Tibial artery (tissue), 4 donors: ENCODE results near the gene PIGM.

Experiments used
- DNase-seq, 2 donors: peaks; one replicate each; pipeline ENCODE4 v3.0.0-alpha.2; 2019
- H3K27ac ChIP-seq, 2 donors: fragments of 200-600 bp; sonication (generic) in 1 of 2; 1 replicate in 1 of 2; 2 replicates in 1 of 2; pipeline ENCODE4 v1.5.1; 2018 to 2019; ENCODE audit warnings: mild to moderate bottlenecking in 1 of 2
- H3K27me3 ChIP-seq, 2 donors: fragments of 200-600 bp; sonication (generic) in 1 of 2; one replicate each; pipeline versions ENCODE4 v1.5.1 to v1.6.0; 2016 to 2019
- H3K36me3 ChIP-seq, 3 donors: fragments of 200-600 bp; sonication (generic) in 2 of 3; one replicate each; pipeline ENCODE4 v1.5.1; 2016 to 2019; ENCODE audit warnings: mild to moderate bottlenecking in 2 of 3
- H3K4me1 ChIP-seq, 4 donors: fragments of 200-600 bp; sonication (generic) in 2 of 4; 1 replicate in 3 of 4; 2 replicates in 1 of 4; pipeline ENCODE4 v1.5.1; 2016 to 2019
- H3K4me3 ChIP-seq, 2 donors: fragments of 200-600 bp; sonication (generic) in 1 of 2; 1 replicate in 1 of 2; 2 replicates in 1 of 2; pipeline ENCODE4 v1.5.1; 2018 to 2019; ENCODE audit warnings: mild to moderate bottlenecking in 2 of 2
- H3K9me3 ChIP-seq, 3 donors: fragments of 200-600 bp; sonication (generic) in 1 of 3; one replicate each; pipeline ENCODE4 v1.5.1; 2016 to 2019
- CTCF ChIP-seq, 2 experiments: fragments of 200-600 bp in 1 of 2; fragments of 450-650 bp in 1 of 2; IDR thresholded peaks; one replicate each; pipeline ENCODE4 v1.5.1; 2017 to 2019; ENCODE audit warnings: antibody characterized with exemption in 2 of 2, mild to moderate bottlenecking in 1 of 2, moderate library complexity in 1 of 2
- intact Hi-C: fragments of 100-400 bp; cut with DNase I; formaldehyde crosslinking; loops from one replicate; pipeline ENCODE4 v1.15.0; 2023; ENCODE audit warnings: low total_unique reads

The PIGM gene

DNA sequence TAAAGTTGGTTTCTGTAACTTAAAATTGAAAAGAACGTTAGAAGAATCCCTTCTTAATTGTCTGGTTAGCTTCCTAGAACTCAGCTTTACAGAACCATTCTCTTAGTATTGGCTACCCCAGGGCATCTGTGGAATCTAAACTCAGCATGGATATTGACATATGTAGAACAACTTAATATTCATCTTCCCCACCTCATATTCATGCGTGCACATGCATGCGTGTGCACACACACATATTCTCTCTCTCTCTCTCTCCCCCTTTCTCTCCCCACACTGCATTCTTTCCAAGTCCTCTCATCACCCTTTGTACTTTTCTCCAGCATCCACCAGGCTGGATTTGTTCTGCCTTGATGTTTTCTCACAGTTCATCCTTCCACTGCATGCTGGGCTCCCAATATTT is 13.4 kb downstream of the PIGM start:
- no peak for DNase-seq
- TF ChIP-seq CTCF (IDR thresholded peaks at IDR 0.05): no peak
- intact Hi-C loops: no loop called here

DNA sequence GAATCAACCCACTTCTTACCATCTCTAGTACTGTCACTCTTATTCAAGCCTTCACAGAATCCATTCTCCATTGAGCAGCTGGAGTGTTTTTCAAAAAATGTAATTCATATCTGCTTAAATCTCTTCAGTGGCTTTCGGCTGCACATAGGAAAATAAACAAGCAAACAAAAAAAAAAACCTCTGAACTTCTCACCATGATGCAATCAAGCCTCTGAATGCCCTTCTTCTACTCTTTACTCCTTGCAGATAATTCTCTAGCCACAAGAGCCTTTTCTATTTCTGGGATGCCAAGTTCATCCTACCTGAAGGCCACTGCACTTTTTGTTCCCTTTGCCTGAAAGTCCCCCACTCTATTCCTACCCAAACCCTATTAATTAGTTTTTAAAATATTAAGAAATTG is 14.2 kb downstream of the PIGM start:
- intact Hi-C loops: no loop called here
- Histone ChIP-seq H3K4me3 (no peak overlapping the region), H3K9me3 (no peaks in the 10 kb centered on the region), H3K36me3 (no peaks in the 10 kb centered on the region), H3K4me1 (no peaks in the 10 kb centered on the region), H3K27me3 (no peaks in the 10 kb centered on the region), H3K27ac (no peak overlapping the region)
- no peak for TF ChIP-seq CTCF (IDR thresholded peaks at IDR 0.05)
- no peak for DNase-seq

More for the DNA sequence above, 13.4 kb downstream of the PIGM start:
- Histone ChIP-seq H3K27me3 (no peaks in the 10 kb centered on the region), H3K4me3 (no peak overlapping the region), H3K36me3 (no peaks in the 10 kb centered on the region), H3K27ac (no peak overlapping the region), H3K4me1 (no peaks in the 10 kb centered on the region), H3K9me3 (no peaks in the 10 kb centered on the region)

DNA sequence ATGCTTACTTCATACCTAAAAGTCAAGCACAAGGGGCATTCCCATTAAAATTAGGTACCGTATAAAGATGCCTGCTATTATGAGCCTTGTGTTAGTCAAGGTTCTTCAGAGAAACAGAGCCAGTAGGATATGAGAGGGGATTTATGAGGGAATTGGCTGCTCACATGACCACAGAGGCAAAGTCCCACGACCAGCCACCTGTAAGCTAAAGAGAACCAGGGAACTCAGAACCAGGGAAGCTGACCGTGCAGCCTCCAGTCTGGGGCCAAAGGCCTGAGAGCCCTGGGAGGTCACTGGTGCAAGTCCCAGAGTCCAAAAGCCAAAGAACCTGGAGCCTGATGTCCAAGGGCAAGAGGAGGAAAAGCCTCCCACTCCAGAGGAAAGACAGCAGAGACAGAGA is 20.0 kb downstream of the PIGM start:
- Histone ChIP-seq H3K27ac (no peak overlapping the region), H3K4me3 (no peak overlapping the region), H3K9me3 (no peaks in the 10 kb centered on the region), H3K27me3 (no peaks in the 10 kb centered on the region), H3K36me3 (no peaks in the 10 kb centered on the region), H3K4me1 (no peaks in the 10 kb centered on the region)
- no peak for DNase-seq
- no peak for TF ChIP-seq CTCF (IDR thresholded peaks at IDR 0.05)
- intact Hi-C loops: no loop called here

GRCh38 chr1:160009801-160010200 is 22.0 kb downstream of the PIGM start:
- no peak overlapping the region for H3K27ac ChIP-seq
- no peaks in the 10 kb centered on the region for H3K9me3 ChIP-seq
- intact Hi-C loops: loop anchor here (5.0 to 10.0 kb wide), 2 partner anchors 72 to 215 kb away; no protein-coding TSS in a partner anchor
- no peak for TF ChIP-seq CTCF (IDR thresholded peaks at IDR 0.05)
- H3K27me3 ChIP-seq: no peaks in the 10 kb centered on the region
- no peaks in the 10 kb centered on the region for H3K36me3 ChIP-seq
- no peak for DNase-seq
- no peak overlapping the region for H3K4me3 ChIP-seq
- H3K4me1 ChIP-seq: no peaks in the 10 kb centered on the region

GRCh38 chr1:160009081-160009480 is 22.7 kb downstream of the PIGM start:
- H3K4me3 ChIP-seq: no peak overlapping the region
- no peak for DNase-seq
- no peak for TF ChIP-seq CTCF (IDR thresholded peaks at IDR 0.05)
- H3K4me1 ChIP-seq: no peaks in the 10 kb centered on the region
- H3K9me3 ChIP-seq: no peaks in the 10 kb centered on the region
- H3K27ac ChIP-seq: no peak overlapping the region
- H3K27me3 ChIP-seq: no peaks in the 10 kb centered on the region
- intact Hi-C loops: loop anchor here (5.0 to 10.0 kb wide), 2 partner anchors 72 to 214 kb away; no protein-coding TSS in a partner anchor
- no peaks in the 10 kb centered on the region for H3K36me3 ChIP-seq
